ENCODE data around the gene USP3. TPM values are rescaled to one million over a fixed set of nuclear protein-coding genes. Genes with fewer than 3 reads are reported as not detected.

USP3 gene
- total RNA-seq, 2 donors from 2014 or later = 57.6 to 74.2 TPM

DNA sequence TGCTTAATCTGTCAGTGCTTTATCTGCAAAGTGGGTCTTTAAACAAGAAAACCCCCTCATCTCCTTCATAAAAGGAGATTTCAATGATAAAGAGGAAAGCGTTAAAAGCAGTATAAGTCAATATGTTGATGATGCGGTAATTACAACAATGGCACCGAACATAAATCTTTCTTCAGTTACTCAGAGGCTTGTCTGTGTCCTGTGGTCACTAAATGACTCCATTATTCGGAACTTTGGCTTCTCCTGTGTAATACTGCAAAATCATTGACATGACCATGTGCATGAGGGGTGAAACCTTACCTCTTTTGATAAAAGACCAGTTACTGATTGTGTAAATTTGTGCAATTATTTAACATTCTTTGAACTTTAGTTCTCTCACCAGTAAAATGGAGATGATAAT, 4.8 kb upstream of the USP3 start:
- H3K36me3 ChIP-seq = no peaks in the 10 kb centered on the region
- no peaks in the 10 kb centered on the region for H3K9me3 ChIP-seq
- peak overlapping the region; percentile 22 for H3K27ac ChIP-seq
- H3K4me3 ChIP-seq = no peak overlapping the region
- peaks cover 19% of the 10 kb centered on the region for H3K4me1 ChIP-seq
- no peak for TF ChIP-seq CTCF (IDR thresholded peaks at IDR 0.05)
- no peak for DNase-seq
- no peaks in the 10 kb centered on the region for H3K27me3 ChIP-seq
- intact Hi-C loops (cut with DNase I) = no loop called here
- H3K9ac ChIP-seq (ENCODE audit: low read depth in 2 of 2, low read length in 2 of 2) = no peak overlapping the region

GRCh38 chr15:63500265-63501250, 3.8 kb upstream of the USP3 start:
- no peak for DNase-seq
- H3K4me1 ChIP-seq = peaks cover 19% of the 10 kb centered on the region
- H3K36me3 ChIP-seq = no peaks in the 10 kb centered on the region
- intact Hi-C loops (cut with DNase I) = no loop called here
- no peaks in the 10 kb centered on the region for H3K9me3 ChIP-seq
- H3K27ac ChIP-seq = peak overlapping the region; percentile 98
- H3K9ac ChIP-seq (ENCODE audit: low read depth in 2 of 2, low read length in 2 of 2) = peak overlapping the region in 1 of 2 donors; percentile 100
- no peaks in the 10 kb centered on the region for H3K27me3 ChIP-seq
- H3K4me3 ChIP-seq = no peak overlapping the region
- no peak for TF ChIP-seq CTCF (IDR thresholded peaks at IDR 0.05)

GRCh38 chr15:63501256-63502089, 2.9 kb upstream of the USP3 start:
- Histone ChIP-seq H3K27me3 (no peaks in the 10 kb centered on the region), H3K9ac (ENCODE audit: low read depth in 2 of 2, low read length in 2 of 2) (peak overlapping the region in 1 of 2 donors; percentile 100), H3K27ac (peak overlapping the region; percentile 98), H3K9me3 (no peaks in the 10 kb centered on the region), H3K4me3 (no peak overlapping the region), H3K4me1 (peaks cover 19% of the 10 kb centered on the region), H3K36me3 (no peaks in the 10 kb centered on the region)
- TF ChIP-seq CTCF (IDR thresholded peaks at IDR 0.05) = no peak
- intact Hi-C loops (cut with DNase I) = no loop called here
- DNase-seq = peak; percentile 88

GRCh38 chr15:63502137-63502766, 2.1 kb upstream of the USP3 start:
- TF ChIP-seq CTCF (IDR thresholded peaks at IDR 0.05) = no peak
- Histone ChIP-seq H3K4me1 (peaks cover 19% of the 10 kb centered on the region), H3K36me3 (no peaks in the 10 kb centered on the region), H3K27me3 (no peaks in the 10 kb centered on the region), H3K27ac (peak overlapping the region; percentile 98), H3K9me3 (no peaks in the 10 kb centered on the region), H3K4me3 (no peak overlapping the region), H3K9ac (ENCODE audit: low read depth in 2 of 2, low read length in 2 of 2) (peak overlapping the region; percentile 17 to 100)
- intact Hi-C loops (cut with DNase I) = no loop called here
- DNase-seq = peak; percentile 68
